NCI-H1930 (cell line): ENCODE results near the gene OPRM1.
"Not testable (repeated sequence)": the region's sequence is repeated elsewhere in the genome, so short reads cannot be mapped to it uniquely, and the experiment has no call there.

ENCODE experiments used
- DNase-seq, 2 experiments: peaks; one replicate each; lab custom pipeline; 2025; lab: John Stamatoyannopoulos, UW

The OPRM1 gene

GRCh38 chr6:154039231-154039842 lies at the start of gene OPRM1:
OPRM1 (plus strand) TSS chr6:154039240; CDS start chr6:154039545, 305 bp downstream.
- no peak for DNase-seq

- DNase-seq = no peak
Measured at GRCh38 chr6:153989989-153990388, 49.1 kb upstream of the OPRM1 start.

GRCh38 chr6:153994004-153994403 lies 45.0 kb upstream of the OPRM1 start:
- no peak for DNase-seq

- no peak for DNase-seq
Measured at GRCh38 chr6:153994811-153995210, 44.2 kb upstream of the OPRM1 start.

GRCh38 chr6:153997221-153997620 lies 41.8 kb upstream of the OPRM1 start:
- no peak for DNase-seq

GRCh38 chr6:154001494-154002285 lies 37.4 kb upstream of the OPRM1 start:
- no peak for DNase-seq

GRCh38 chr6:154002894-154003293 lies 36.1 kb upstream of the OPRM1 start:
- no peak for DNase-seq

GRCh38 chr6:154010371-154010770 lies 28.7 kb upstream of the OPRM1 start:
- no peak for DNase-seq

- no peak for DNase-seq
Measured at GRCh38 chr6:154012852-154013251, 26.2 kb upstream of the OPRM1 start.

- DNase-seq = no peak
Measured at GRCh38 chr6:154017786-154018185, 21.3 kb upstream of the OPRM1 start.

- no peak for DNase-seq
Measured at GRCh38 chr6:154030646-154031045, 8.4 kb upstream of the OPRM1 start.

- no peak for DNase-seq
Measured at GRCh38 chr6:154041001-154041400, 2.0 kb downstream of the OPRM1 start.

- DNase-seq = no peak
Measured at GRCh38 chr6:154053141-154053540, 14.1 kb downstream of the OPRM1 start.

GRCh38 chr6:154056536-154056935 lies 17.5 kb downstream of the OPRM1 start:
- no peak for DNase-seq

GRCh38 chr6:154057098-154057497 lies 18.1 kb downstream of the OPRM1 start:
- DNase-seq = no peak

- no peak for DNase-seq
Measured at GRCh38 chr6:154058963-154059680, 20.1 kb downstream of the OPRM1 start.

GRCh38 chr6:154060076-154060475 lies 21.0 kb downstream of the OPRM1 start:
- no peak for DNase-seq

GRCh38 chr6:154070041-154070440 lies 31.0 kb downstream of the OPRM1 start:
- no peak for DNase-seq

- no peak for DNase-seq
Measured at GRCh38 chr6:154070657-154071056, 31.6 kb downstream of the OPRM1 start.

GRCh38 chr6:154071236-154071635 lies 32.2 kb downstream of the OPRM1 start:
- DNase-seq = no peak

GRCh38 chr6:154071711-154072110 lies 32.7 kb downstream of the OPRM1 start:
- no peak for DNase-seq

GRCh38 chr6:154078596-154078995 lies 39.6 kb downstream of the OPRM1 start:
- DNase-seq = not testable (repeated sequence)
